Mesenchymal stem cell (in vitro differentiated cells and primary cell): ENCODE data around the gene HERPUD1.
A peak's percentile ranks its signal among the peaks of the same experiment; 100 is the strongest.

ENCODE experiments used
- DNase-seq: peaks from one replicate; pipeline ENCODE4 v3.0.0-alpha.2; 2013
- H2AFZ ChIP-seq: one replicate; pipeline ENCODE4 v1.6.1; 2013; ENCODE audit warnings: low read depth, mild to moderate bottlenecking, control low read depth, inconsistent platforms, low read length, moderate library complexity
- H2AK5ac ChIP-seq: 2 replicates; pipeline ENCODE4 v1.6.1; 2013; ENCODE audit warnings: low read length, moderate library complexity, mild to moderate bottlenecking, inconsistent platforms; ENCODE audit not compliant: severe bottlenecking
- H2BK120ac ChIP-seq: one replicate; pipeline ENCODE4 v1.6.1; 2013; ENCODE audit warnings: low read depth, mild to moderate bottlenecking, inconsistent platforms, low read length, moderate library complexity
- H2BK12ac ChIP-seq, 2 experiments: one replicate each; pipeline ENCODE4 v1.6.1; 2013; ENCODE audit warnings: inconsistent platforms in 2 of 2, low read length in 2 of 2, mild to moderate bottlenecking in 2 of 2, moderate library complexity in 2 of 2, control low read depth in 1 of 2
- H2BK15ac ChIP-seq: one replicate; pipeline ENCODE4 v1.6.1; 2013; ENCODE audit warnings: mild to moderate bottlenecking, low read depth, inconsistent platforms; ENCODE audit not compliant: poor library complexity, severe bottlenecking
- H2BK5ac ChIP-seq: 2 replicates; pipeline ENCODE4 v1.6.1; 2013; ENCODE audit warnings: low read depth, mild to moderate bottlenecking, low read length, control low read depth, inconsistent platforms; ENCODE audit not compliant: poor library complexity, severe bottlenecking
- H3K14ac ChIP-seq, 2 experiments: one replicate each; pipeline ENCODE4 v1.6.1; 2013; ENCODE audit warnings: inconsistent platforms in 2 of 2, low read length in 2 of 2, control low read depth in 1 of 2, mild to moderate bottlenecking in 1 of 2, moderate library complexity in 1 of 2
- H3K18ac ChIP-seq, 2 experiments: one replicate each; pipeline ENCODE4 v1.6.1; 2013; ENCODE audit warnings: inconsistent platforms in 2 of 2, low read length in 2 of 2, control low read depth in 1 of 2, low read depth in 1 of 2, mild to moderate bottlenecking in 1 of 2
- H3K23ac ChIP-seq, 2 experiments: one replicate each; pipeline ENCODE4 v1.6.1; 2013; ENCODE audit warnings: inconsistent platforms in 2 of 2, low read length in 2 of 2, mild to moderate bottlenecking in 2 of 2, moderate library complexity in 2 of 2, control low read depth in 1 of 2
- H3K27ac ChIP-seq: 2 replicates; pipeline ENCODE4 v1.5.1; 2013; ENCODE audit warnings: mild to moderate bottlenecking, moderate library complexity, low read length, control low read depth, inconsistent platforms; ENCODE audit not compliant: poor library complexity, severe bottlenecking
- H3K27me3 ChIP-seq, 2 experiments: 2 replicates each; pipeline versions ENCODE4 v1.6.1 to v1.7.0; 2013; ENCODE audit warnings: low read length in 2 of 2, mild to moderate bottlenecking in 2 of 2, moderate library complexity in 2 of 2, control low read depth in 1 of 2, inconsistent platforms in 1 of 2; ENCODE audit not compliant: control insufficient read depth in 1 of 2, insufficient read depth in 1 of 2
- H3K36me3 ChIP-seq, 2 experiments: 2 replicates each; pipeline versions ENCODE4 v1.6.1 to v1.7.0; 2013; ENCODE audit warnings: low read length in 2 of 2, control low read depth in 1 of 2, inconsistent platforms in 1 of 2, low read depth in 1 of 2, mild to moderate bottlenecking in 1 of 2; ENCODE audit not compliant: insufficient read depth in 2 of 2, control insufficient read depth in 1 of 2
- H3K4ac ChIP-seq, 2 experiments: one replicate each; pipeline ENCODE4 v1.6.1; 2013; ENCODE audit warnings: inconsistent platforms in 2 of 2, low read length in 2 of 2, mild to moderate bottlenecking in 2 of 2, moderate library complexity in 2 of 2, control low read depth in 1 of 2, low read depth in 1 of 2
- H3K4me1 ChIP-seq: 2 replicates; pipeline ENCODE4 v1.6.1; 2013; ENCODE audit warnings: low read depth, low read length, control low read depth; ENCODE audit not compliant: control insufficient read depth, insufficient read depth
- H3K4me2 ChIP-seq: 2 replicates; pipeline ENCODE4 v1.6.1; 2013; ENCODE audit warnings: low read length, mild to moderate bottlenecking, inconsistent platforms; ENCODE audit not compliant: poor library complexity, severe bottlenecking
- H3K4me3 ChIP-seq, 2 experiments: 2 replicates each; pipeline versions ENCODE4 v1.5.1 to v1.7.0; 2013; ENCODE audit warnings: low read length in 2 of 2, mild to moderate bottlenecking in 2 of 2, control low read depth in 1 of 2, low read depth in 1 of 2; ENCODE audit not compliant: insufficient read depth in 1 of 2
- H3K79me1 ChIP-seq: replicated peaks from 2 replicates; pipeline ENCODE4 v1.6.1; 2013; ENCODE audit warnings: mild to moderate bottlenecking, control low read depth, low read length, inconsistent platforms; ENCODE audit not compliant: poor library complexity, severe bottlenecking
- H3K9ac ChIP-seq: 2 replicates; pipeline ENCODE4 v1.7.0; 2013; ENCODE audit warnings: mild to moderate bottlenecking, low read length, moderate library complexity
- H3K9me3 ChIP-seq: 2 replicates; pipeline ENCODE4 v1.7.0; 2013; ENCODE audit warnings: mild to moderate bottlenecking, low read length; ENCODE audit not compliant: control insufficient read depth
- H4K8ac ChIP-seq: one replicate; pipeline ENCODE4 v1.6.1; 2013; ENCODE audit warnings: inconsistent platforms, mild to moderate bottlenecking, low read length, moderate library complexity
- H4K91ac ChIP-seq: one replicate; pipeline ENCODE4 v1.6.1; 2013; ENCODE audit warnings: mild to moderate bottlenecking, low read length, inconsistent platforms
- WGBS: methylation state at CpG from one replicate; pipeline ENCODE4 v1.1.7; 2013; ENCODE audit warnings: mixed read lengths; 5-methylcytosine and 5-hydroxymethylcytosine counted together

Gene HERPUD1

DNA sequence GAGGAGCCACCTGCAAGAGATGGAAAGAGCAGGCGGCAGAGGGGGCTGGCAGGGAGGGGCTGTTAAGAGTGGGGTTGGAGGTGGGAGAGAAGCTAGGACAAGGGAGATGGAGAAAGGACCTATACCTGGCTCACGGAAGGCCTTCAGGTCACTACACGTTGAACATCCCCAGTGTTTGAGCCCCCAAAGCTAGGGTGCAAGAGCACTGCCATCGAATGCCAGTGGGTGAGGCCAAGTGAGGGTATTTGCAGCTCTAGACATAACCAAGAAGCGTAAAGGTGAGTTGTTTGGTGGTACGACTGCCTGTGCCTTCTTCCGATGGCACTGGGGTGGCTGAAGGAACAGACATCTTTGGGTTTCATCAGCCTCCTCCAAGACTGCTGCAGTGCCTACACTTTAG, 17.0 kb upstream of the HERPUD1 start:
- Histone ChIP-seq H3K36me3 (no peaks in the 10 kb centered on the region), H3K9me3 (no peaks in the 10 kb centered on the region), H2BK12ac (no peak overlapping the region), H3K4me2 (no peak overlapping the region), H2BK120ac (no peak overlapping the region), H3K4me3 (no peak overlapping the region), H3K4ac (no peak overlapping the region), H3K4me1 (peaks cover 23% of the 10 kb centered on the region), H2AK5ac (peak overlapping the region; percentile 14), H3K79me1 (no peaks in the 10 kb centered on the region), H2BK15ac (no peak overlapping the region), H3K27me3 (peaks cover 4 to 42% of the 10 kb centered on the region in 2 experiments), H3K18ac (no peak overlapping the region), H4K91ac (no peak overlapping the region), H3K9ac (no peak overlapping the region), H4K8ac (no peak overlapping the region), H3K23ac (no peak overlapping the region), H3K14ac (no peak overlapping the region), H3K27ac (no peak overlapping the region), H2BK5ac (no peak overlapping the region), H2AFZ (no peak overlapping the region)
- WGBS = 88% methylated on average over 7 of the region's 7 CpGs
- DNase-seq = no peak

DNA sequence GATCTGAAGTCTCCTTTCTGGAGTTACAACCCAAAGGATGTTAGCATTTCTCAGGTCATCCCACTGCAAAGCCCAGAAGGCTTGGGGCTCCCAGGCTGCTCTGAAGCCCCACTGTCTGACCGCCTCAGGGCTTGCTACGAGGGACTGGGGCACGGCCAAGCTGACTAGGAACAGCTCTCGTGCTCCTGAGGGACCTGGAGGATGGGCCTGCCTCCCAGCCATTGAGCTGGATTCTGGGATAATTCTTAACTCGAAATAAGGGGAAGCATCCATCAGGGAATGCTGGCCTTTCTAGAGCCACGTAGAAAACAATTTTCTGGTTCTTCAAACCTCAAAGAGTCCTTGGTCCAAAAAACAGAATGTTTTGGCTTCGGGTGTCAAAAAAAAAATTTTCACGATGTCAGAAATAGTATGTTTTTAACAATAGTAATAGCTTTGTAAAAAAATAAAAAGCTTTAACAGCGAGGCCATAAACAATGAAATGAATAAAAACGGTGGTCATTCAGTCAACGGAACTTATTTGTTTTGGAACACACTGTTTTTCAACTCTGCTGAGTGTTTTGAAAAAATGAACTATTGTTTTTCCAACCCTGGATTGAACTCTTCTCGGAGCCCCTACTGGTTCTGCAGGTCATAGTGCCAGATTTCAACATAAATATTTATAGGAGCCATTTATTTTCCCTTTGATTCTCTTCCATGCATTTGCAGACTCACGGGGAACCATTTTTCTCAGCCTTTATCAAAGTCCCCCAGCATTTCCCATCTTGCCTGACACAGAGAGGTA, 16.4 kb upstream of the HERPUD1 start:
- H4K8ac ChIP-seq = no peak overlapping the region
- H3K36me3 ChIP-seq = no peaks in the 10 kb centered on the region
- no peak overlapping the region for H3K18ac ChIP-seq
- H3K23ac ChIP-seq = no peak overlapping the region
- no peak overlapping the region for H3K14ac ChIP-seq
- 89% methylated on average over 13 of the region's 13 CpGs for WGBS
- no peak overlapping the region for H2BK120ac ChIP-seq
- H3K4me3 ChIP-seq = no peak overlapping the region
- no peak overlapping the region for H2BK5ac ChIP-seq
- H4K91ac ChIP-seq = no peak overlapping the region
- peak overlapping the region; percentile 14 for H2AK5ac ChIP-seq
- no peak overlapping the region for H3K9ac ChIP-seq
- no peak overlapping the region for H3K27ac ChIP-seq
- no peaks in the 10 kb centered on the region for H3K79me1 ChIP-seq
- H2AFZ ChIP-seq = no peak overlapping the region
- DNase-seq = no peak
- no peak overlapping the region for H2BK15ac ChIP-seq
- H3K4me2 ChIP-seq = no peak overlapping the region
- H3K27me3 ChIP-seq = peaks cover 4 to 48% of the 10 kb centered on the region in 2 experiments
- H3K4ac ChIP-seq = no peak overlapping the region
- no peak overlapping the region for H2BK12ac ChIP-seq
- peaks cover 23% of the 10 kb centered on the region for H3K4me1 ChIP-seq
- H3K9me3 ChIP-seq = no peaks in the 10 kb centered on the region

DNA sequence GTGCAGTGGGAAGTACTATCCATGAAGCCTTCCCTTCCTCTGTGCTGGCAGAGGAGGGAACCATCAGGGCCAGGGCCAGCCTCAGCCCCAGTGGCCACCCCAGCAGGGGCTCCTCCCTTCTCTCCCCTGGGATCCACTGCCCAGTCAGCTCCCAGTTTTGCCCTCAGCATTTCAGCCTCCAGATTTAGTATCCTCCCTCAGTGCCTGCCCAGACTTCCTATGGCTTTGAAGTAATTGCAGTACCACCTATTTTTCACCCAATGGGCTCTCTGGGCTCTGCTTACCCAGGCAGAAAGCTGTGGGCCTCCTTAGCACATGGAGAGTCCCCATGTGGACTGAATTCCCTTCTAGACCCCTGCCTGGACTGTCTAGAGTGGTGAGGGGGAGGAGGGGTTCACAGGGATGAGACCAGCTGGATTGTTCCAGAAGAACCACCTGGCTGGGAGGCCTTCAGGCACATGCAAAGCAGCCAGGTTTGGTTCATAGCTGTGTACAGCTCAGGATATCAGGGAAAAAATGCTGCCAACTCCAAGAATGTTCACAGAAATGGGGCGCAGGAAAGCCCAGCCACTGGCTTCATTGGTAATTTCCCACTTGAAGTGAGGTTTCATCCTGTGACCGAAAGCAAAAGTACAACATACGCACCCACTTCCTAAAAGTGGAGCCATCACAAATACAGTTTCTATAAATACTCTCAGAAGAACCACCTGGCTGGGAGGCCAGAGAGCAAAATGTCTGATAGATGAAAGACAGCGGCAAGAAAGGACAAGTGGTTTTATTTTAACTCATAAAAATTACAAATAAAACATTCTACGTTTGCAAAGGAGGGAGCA, 15.2 kb upstream of the HERPUD1 start:
- Histone ChIP-seq H2BK5ac (no peak overlapping the region), H3K4me1 (peaks cover 15% of the 10 kb centered on the region), H3K18ac (no peak overlapping the region), H3K23ac (no peak overlapping the region), H2AFZ (no peak overlapping the region), H2AK5ac (peak overlapping the region; percentile 15), H3K9ac (no peak overlapping the region), H3K9me3 (no peaks in the 10 kb centered on the region), H2BK15ac (no peak overlapping the region), H3K4me3 (no peak overlapping the region), H3K4ac (no peak overlapping the region), H3K27me3 (peaks cover 4 to 58% of the 10 kb centered on the region in 2 experiments), H3K79me1 (no peaks in the 10 kb centered on the region), H2BK120ac (no peak overlapping the region), H2BK12ac (no peak overlapping the region), H3K14ac (no peak overlapping the region), H3K36me3 (no peaks in the 10 kb centered on the region), H3K27ac (no peak overlapping the region), H3K4me2 (no peak overlapping the region), H4K8ac (no peak overlapping the region), H4K91ac (no peak overlapping the region)
- 95% methylated on average over 2 of the region's 5 CpGs for WGBS
- DNase-seq = no peak

DNA sequence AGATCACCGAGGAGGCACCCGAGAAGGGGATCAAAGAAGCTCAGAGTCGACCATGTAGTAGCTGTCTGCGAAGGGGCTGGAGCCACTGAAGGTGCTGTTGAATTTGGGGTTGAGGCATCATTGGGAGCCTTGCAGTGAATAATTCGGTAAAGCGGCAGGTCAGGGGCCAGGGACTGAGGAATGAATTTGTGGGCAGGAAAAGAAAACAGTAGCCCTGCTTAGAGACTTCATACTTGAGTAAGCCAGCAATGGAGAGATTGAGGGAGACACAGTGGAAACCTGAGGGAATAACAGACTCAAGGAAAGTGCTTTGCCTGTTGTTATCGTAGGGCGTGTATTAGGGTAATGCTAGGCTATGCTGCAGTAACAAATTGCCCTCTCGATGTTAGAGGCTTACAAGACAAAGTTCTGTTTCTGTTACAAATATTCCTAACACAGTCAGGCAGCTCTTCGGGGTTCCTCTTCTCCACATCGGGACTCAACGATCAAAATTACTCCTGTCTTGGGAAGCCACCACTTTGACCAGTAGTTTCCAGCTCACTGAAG, 13.4 kb upstream of the HERPUD1 start:
- H3K4me2 ChIP-seq = no peak overlapping the region

More for the DNA sequence above, 13.4 kb upstream of the HERPUD1 start:
- Histone ChIP-seq H3K9ac (no peak overlapping the region), H3K27me3 (peaks cover 4 to 58% of the 10 kb centered on the region in 2 experiments), H3K9me3 (no peaks in the 10 kb centered on the region), H4K91ac (no peak overlapping the region), H2BK15ac (peak overlapping the region; percentile 8), H3K18ac (no peak overlapping the region), H3K4ac (no peak overlapping the region), H2AK5ac (peak overlapping the region; percentile 70), H4K8ac (no peak overlapping the region), H3K23ac (no peak overlapping the region), H2BK12ac (no peak overlapping the region), H3K4me3 (no peak overlapping the region), H2BK5ac (peak overlapping the region; percentile 36), H3K36me3 (no peaks in the 10 kb centered on the region), H3K27ac (no peak overlapping the region), H3K79me1 (no peaks in the 10 kb centered on the region), H2BK120ac (no peak overlapping the region), H3K14ac (no peak overlapping the region), H2AFZ (no peak overlapping the region), H3K4me1 (peaks cover 3% of the 10 kb centered on the region)
- DNase-seq = no peak
- WGBS = 93% methylated on average over 10 of the region's 12 CpGs
